ENCODE measurements around the gene HORMAD2. TPM values are rescaled to one million over a fixed set of nuclear protein-coding genes. Genes with fewer than 3 reads are reported as not detected.
"Not testable (repeated sequence)": the region's sequence is repeated elsewhere in the genome, so short reads cannot be mapped to it uniquely, and the experiment has no call there.

Gene HORMAD2
- total RNA-seq, 1 experiment from 2014 or later, result not detected

GRCh38 chr22:30045901-30046715, 34.2 kb upstream of the HORMAD2 start:
- H3K4me3 ChIP-seq (ENCODE audit: insufficient read depth, low read depth, low read length), result no peak overlapping the region
- no peaks in the 10 kb centered on the region for H3K36me3 ChIP-seq (replicated peaks; ENCODE audit: control insufficient read depth, insufficient read depth, low read length)
- no peak for DNase-seq
- no peaks in the 10 kb centered on the region for H3K27me3 ChIP-seq (ENCODE audit: control insufficient read depth, insufficient read depth, low read length)

- H3K4me3 ChIP-seq (ENCODE audit: insufficient read depth, low read depth, low read length), result no peak overlapping the region
- H3K27me3 ChIP-seq (ENCODE audit: control insufficient read depth, insufficient read depth, low read length), result no peaks in the 10 kb centered on the region
- H3K36me3 ChIP-seq (replicated peaks; ENCODE audit: control insufficient read depth, insufficient read depth, low read length), result no peaks in the 10 kb centered on the region
- DNase-seq, result no peak
Observed at GRCh38 chr22:30046716-30047363, 33.4 kb upstream of the HORMAD2 start.

- Histone ChIP-seq H3K4me3 (ENCODE audit: insufficient read depth, low read depth, low read length) (no peak overlapping the region), H3K27me3 (ENCODE audit: control insufficient read depth, insufficient read depth, low read length) (no peaks in the 10 kb centered on the region), H3K36me3 (replicated peaks; ENCODE audit: control insufficient read depth, insufficient read depth, low read length) (no peaks in the 10 kb centered on the region)
- peak; percentile 72 for DNase-seq
Observed at GRCh38 chr22:30047364-30047738, 32.9 kb upstream of the HORMAD2 start.

GRCh38 chr22:30048681-30049080, 31.6 kb upstream of the HORMAD2 start:
- no peak for DNase-seq
- Histone ChIP-seq H3K4me3 (ENCODE audit: insufficient read depth, low read depth, low read length) (no peak overlapping the region), H3K36me3 (replicated peaks; ENCODE audit: control insufficient read depth, insufficient read depth, low read length) (no peaks in the 10 kb centered on the region), H3K27me3 (ENCODE audit: control insufficient read depth, insufficient read depth, low read length) (no peaks in the 10 kb centered on the region)

GRCh38 chr22:30054067-30054763, 26.0 kb upstream of the HORMAD2 start:
- Histone ChIP-seq H3K4me3 (ENCODE audit: insufficient read depth, low read depth, low read length) (no peak overlapping the region), H3K36me3 (replicated peaks; ENCODE audit: control insufficient read depth, insufficient read depth, low read length) (no peaks in the 10 kb centered on the region), H3K27me3 (ENCODE audit: control insufficient read depth, insufficient read depth, low read length) (no peaks in the 10 kb centered on the region)
- no peak for DNase-seq

GRCh38 chr22:30054764-30055069, 25.5 kb upstream of the HORMAD2 start:
- no peaks in the 10 kb centered on the region for H3K36me3 ChIP-seq (replicated peaks; ENCODE audit: control insufficient read depth, insufficient read depth, low read length)
- H3K4me3 ChIP-seq (ENCODE audit: insufficient read depth, low read depth, low read length), result no peak overlapping the region
- no peak for DNase-seq
- no peaks in the 10 kb centered on the region for H3K27me3 ChIP-seq (ENCODE audit: control insufficient read depth, insufficient read depth, low read length)

- no peak for DNase-seq
- Histone ChIP-seq H3K36me3 (replicated peaks; ENCODE audit: control insufficient read depth, insufficient read depth, low read length) (no peaks in the 10 kb centered on the region), H3K27me3 (ENCODE audit: control insufficient read depth, insufficient read depth, low read length) (no peaks in the 10 kb centered on the region), H3K4me3 (ENCODE audit: insufficient read depth, low read depth, low read length) (no peak overlapping the region)
Observed at GRCh38 chr22:30056015-30056414, 24.2 kb upstream of the HORMAD2 start.

- DNase-seq, result no peak
- no peak overlapping the region for H3K4me3 ChIP-seq (ENCODE audit: insufficient read depth, low read depth, low read length)
- no peaks in the 10 kb centered on the region for H3K27me3 ChIP-seq (ENCODE audit: control insufficient read depth, insufficient read depth, low read length)
- no peaks in the 10 kb centered on the region for H3K36me3 ChIP-seq (replicated peaks; ENCODE audit: control insufficient read depth, insufficient read depth, low read length)
Observed at GRCh38 chr22:30057375-30057774, 22.9 kb upstream of the HORMAD2 start.

- not testable (repeated sequence) for DNase-seq
Observed at GRCh38 chr22:30059346-30060020, 20.8 kb upstream of the HORMAD2 start.

GRCh38 chr22:30061094-30061493, 19.2 kb upstream of the HORMAD2 start:
- H3K4me3 ChIP-seq (ENCODE audit: insufficient read depth, low read depth, low read length); H3K27me3 ChIP-seq (ENCODE audit: control insufficient read depth, insufficient read depth, low read length); H3K36me3 ChIP-seq (replicated peaks; ENCODE audit: control insufficient read depth, insufficient read depth, low read length); DNase-seq: not testable (repeated sequence)

More at GRCh38 chr22:30059346-30060020, 20.8 kb upstream of the HORMAD2 start:
- not testable (repeated sequence) for H3K4me3 ChIP-seq (ENCODE audit: insufficient read depth, low read depth, low read length); H3K27me3 ChIP-seq (ENCODE audit: control insufficient read depth, insufficient read depth, low read length); H3K36me3 ChIP-seq (replicated peaks; ENCODE audit: control insufficient read depth, insufficient read depth, low read length)

GRCh38 chr22:30062259-30062658, 18.0 kb upstream of the HORMAD2 start:
- Histone ChIP-seq H3K27me3 (ENCODE audit: control insufficient read depth, insufficient read depth, low read length) (no peaks in the 10 kb centered on the region), H3K36me3 (replicated peaks; ENCODE audit: control insufficient read depth, insufficient read depth, low read length) (no peaks in the 10 kb centered on the region), H3K4me3 (ENCODE audit: insufficient read depth, low read depth, low read length) (no peak overlapping the region)
- DNase-seq, result no peak

GRCh38 chr22:30062950-30063349, 17.3 kb upstream of the HORMAD2 start:
- no peaks in the 10 kb centered on the region for H3K36me3 ChIP-seq (replicated peaks; ENCODE audit: control insufficient read depth, insufficient read depth, low read length)
- no peaks in the 10 kb centered on the region for H3K27me3 ChIP-seq (ENCODE audit: control insufficient read depth, insufficient read depth, low read length)
- no peak overlapping the region for H3K4me3 ChIP-seq (ENCODE audit: insufficient read depth, low read depth, low read length)
- no peak for DNase-seq

- no peak for DNase-seq
- H3K27me3 ChIP-seq (ENCODE audit: control insufficient read depth, insufficient read depth, low read length), result no peaks in the 10 kb centered on the region
- no peaks in the 10 kb centered on the region for H3K36me3 ChIP-seq (replicated peaks; ENCODE audit: control insufficient read depth, insufficient read depth, low read length)
- no peak overlapping the region for H3K4me3 ChIP-seq (ENCODE audit: insufficient read depth, low read depth, low read length)
Observed at GRCh38 chr22:30064172-30064571, 16.1 kb upstream of the HORMAD2 start.

GRCh38 chr22:30073743-30074142, 6.5 kb upstream of the HORMAD2 start:
- Histone ChIP-seq H3K4me3 (ENCODE audit: insufficient read depth, low read depth, low read length) (no peak overlapping the region), H3K27me3 (ENCODE audit: control insufficient read depth, insufficient read depth, low read length) (no peaks in the 10 kb centered on the region), H3K36me3 (replicated peaks; ENCODE audit: control insufficient read depth, insufficient read depth, low read length) (no peaks in the 10 kb centered on the region)
- no peak for DNase-seq
